ENCODE results near the gene ARHGAP26. TPM values are rescaled to one million over a fixed set of nuclear protein-coding genes. Genes with fewer than 3 reads are reported as not detected.

The ARHGAP26 gene
- total RNA-seq, 4 donors from 2014 or later: 28.2 to 52.3 (median 37.9) TPM

DNA sequence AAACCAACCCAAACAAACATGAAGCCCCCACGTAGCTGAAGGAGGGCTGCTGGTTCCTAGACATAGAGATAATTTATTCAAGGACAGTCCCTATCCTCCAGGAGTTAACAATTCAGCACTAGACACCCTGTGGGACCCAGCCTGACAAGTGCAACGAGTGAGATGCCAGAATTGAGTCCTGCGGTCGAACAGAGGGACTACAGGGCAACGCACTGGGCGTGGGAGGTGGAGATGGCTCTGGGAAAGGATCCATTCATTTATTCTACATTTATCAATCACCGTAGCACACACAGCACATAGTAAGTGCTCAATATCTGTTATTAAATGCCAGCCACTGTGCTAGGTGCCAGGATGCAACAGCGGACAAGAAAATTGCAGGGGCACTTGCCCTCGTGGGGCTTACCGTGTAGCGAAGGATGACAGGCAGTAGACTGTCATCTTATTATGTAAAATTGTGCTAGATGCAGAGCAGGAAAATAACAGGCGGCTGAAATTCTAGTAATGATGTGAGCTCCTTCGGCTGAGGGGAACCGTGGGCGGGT is 855 bp upstream of the ARHGAP26 start:
- intact Hi-C loops (cut with DNase I): no loop called here
- H3K27ac ChIP-seq: peak overlapping the region in 2 of 3 donors; percentile 71 to 86
- peak overlapping the region in 2 of 3 donors; percentile 70 to 80 for H3K4me3 ChIP-seq (replicated peaks in 1 of 3)
- WGBS, 2 donors: 8 to 11% methylated on average over 15 of the region's 15 CpGs
- no peaks in the 10 kb centered on the region for H3K27me3 ChIP-seq
- no peak for DNase-seq
- H3K9me3 ChIP-seq: no peaks in the 10 kb centered on the region
- TF ChIP-seq, protein P1, sequence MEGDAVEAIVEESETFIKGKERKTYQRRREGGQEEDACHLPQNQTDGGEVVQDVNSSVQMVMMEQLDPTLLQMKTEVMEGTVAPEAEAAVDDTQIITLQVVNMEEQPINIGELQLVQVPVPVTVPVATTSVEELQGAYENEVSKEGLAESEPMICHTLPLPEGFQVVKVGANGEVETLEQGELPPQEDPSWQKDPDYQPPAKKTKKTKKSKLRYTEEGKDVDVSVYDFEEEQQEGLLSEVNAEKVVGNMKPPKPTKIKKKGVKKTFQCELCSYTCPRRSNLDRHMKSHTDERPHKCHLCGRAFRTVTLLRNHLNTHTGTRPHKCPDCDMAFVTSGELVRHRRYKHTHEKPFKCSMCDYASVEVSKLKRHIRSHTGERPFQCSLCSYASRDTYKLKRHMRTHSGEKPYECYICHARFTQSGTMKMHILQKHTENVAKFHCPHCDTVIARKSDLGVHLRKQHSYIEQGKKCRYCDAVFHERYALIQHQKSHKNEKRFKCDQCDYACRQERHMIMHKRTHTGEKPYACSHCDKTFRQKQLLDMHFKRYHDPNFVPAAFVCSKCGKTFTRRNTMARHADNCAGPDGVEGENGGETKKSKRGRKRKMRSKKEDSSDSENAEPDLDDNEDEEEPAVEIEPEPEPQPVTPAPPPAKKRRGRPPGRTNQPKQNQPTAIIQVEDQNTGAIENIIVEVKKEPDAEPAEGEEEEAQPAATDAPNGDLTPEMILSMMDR (IDR thresholded peaks at IDR 0.05): peak in 1 of 6 experiments; percentile 4
- no peak for TF ChIP-seq POLR2A (IDR thresholded peaks at IDR 0.05)
- peaks cover 12 to 23% of the 10 kb centered on the region in 2 donors for H3K4me1 ChIP-seq
- no peaks in the 10 kb centered on the region for H3K36me3 ChIP-seq

DNA sequence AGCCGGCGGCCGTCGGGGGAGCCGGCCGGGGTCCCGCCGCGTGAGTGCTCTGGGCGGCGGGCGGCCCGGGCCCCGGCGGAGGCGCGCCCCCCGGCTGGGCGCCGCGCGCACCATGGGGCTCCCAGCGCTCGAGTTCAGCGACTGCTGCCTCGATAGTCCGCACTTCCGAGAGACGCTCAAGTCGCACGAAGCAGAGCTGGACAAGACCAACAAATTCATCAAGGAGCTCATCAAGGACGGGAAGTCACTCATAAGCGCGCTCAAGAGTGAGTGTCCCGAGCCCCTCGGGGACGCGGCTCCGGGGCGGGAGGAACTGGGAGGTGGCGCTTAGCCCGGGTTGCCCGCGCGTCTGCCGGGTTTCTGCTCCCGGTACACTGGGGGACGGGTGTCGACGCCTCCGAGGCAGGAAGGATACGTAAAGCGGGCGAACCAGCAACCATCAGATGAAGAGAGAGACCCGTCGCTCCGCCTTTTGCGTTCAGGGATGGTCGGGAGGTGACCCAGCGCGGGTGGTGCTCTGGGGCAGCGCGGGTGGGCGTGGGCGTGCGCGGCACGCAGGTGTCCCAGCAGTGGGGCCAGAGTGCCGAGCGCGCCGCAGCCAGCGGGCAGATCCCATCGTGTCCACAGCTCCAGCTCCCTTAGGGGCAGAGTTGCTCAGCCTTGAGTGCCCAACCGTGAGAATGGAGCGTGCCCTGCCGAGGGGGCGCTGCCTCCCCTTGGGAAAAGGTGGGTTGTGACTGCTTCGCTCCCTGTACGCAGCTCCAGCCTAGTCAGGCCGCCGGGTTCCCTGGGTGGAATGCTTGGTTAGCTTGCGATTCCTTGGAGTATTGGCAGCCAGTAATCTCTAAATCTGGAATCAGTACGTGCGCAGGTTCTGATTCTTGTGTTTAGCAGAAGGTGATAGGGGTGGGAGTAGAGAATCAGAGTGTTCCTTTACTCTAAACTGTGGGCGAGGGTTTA is 753 bp downstream of the ARHGAP26 start:
- Histone ChIP-seq H3K4me1 (peaks cover 12 to 23% of the 10 kb centered on the region in 2 donors), H3K9me3 (no peaks in the 10 kb centered on the region), H3K4me3 (replicated peaks in 1 of 3) (peak overlapping the region; percentile 16 to 91 (median 80)), H3K27ac (peak overlapping the region; percentile 64 to 86 (median 85)), H3K36me3 (no peaks in the 10 kb centered on the region), H3K27me3 (no peaks in the 10 kb centered on the region)
- WGBS, 2 donors: 2 to 3% methylated on average over 22 to 25 of the region's 86 CpGs
- DNase-seq: peak; percentile 62 to 69
- intact Hi-C loops (cut with DNase I): loop anchor here (5.0 kb wide), 1 partner anchor 96 kb away; no protein-coding TSS in a partner anchor
- peak in 1 of 2 donors; percentile 56 for TF ChIP-seq POLR2A (IDR thresholded peaks at IDR 0.05)
- TF ChIP-seq, protein P1 (IDR thresholded peaks at IDR 0.05): peak in 1 of 6 experiments; percentile 1

DNA sequence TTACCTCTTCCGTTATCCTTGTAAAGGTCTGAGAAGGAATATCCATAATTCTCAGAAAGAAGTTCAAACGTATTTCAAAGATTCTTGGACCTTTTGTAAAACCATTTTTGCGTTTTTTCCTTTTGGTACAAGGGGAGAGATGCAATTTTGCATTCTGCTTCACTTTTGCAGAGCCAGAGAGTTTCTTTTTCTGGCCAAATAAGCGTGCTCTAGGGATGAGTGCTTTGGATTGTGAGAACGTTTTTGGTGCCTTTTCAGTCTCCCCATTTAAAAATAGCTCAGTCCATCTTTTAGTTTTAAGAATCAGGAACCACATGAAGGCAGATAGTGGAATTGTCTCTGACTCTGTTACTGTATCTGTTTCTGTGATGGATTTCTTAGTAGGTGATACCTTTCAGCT is 1.5 kb downstream of the ARHGAP26 start:
- no peaks in the 10 kb centered on the region for H3K36me3 ChIP-seq
- TF ChIP-seq, protein P1 (IDR thresholded peaks at IDR 0.05): no peak
- no peak for TF ChIP-seq POLR2A (IDR thresholded peaks at IDR 0.05)
- H3K27me3 ChIP-seq: no peaks in the 10 kb centered on the region
- peaks cover 12 to 23% of the 10 kb centered on the region in 2 donors for H3K4me1 ChIP-seq
- no peak for DNase-seq
- H3K4me3 ChIP-seq (replicated peaks in 1 of 3): peak overlapping the region; percentile 16 to 91 (median 80)
- intact Hi-C loops (cut with DNase I): loop anchor here (5.0 kb wide), 1 partner anchor 96 kb away; no protein-coding TSS in a partner anchor
- H3K27ac ChIP-seq: peak overlapping the region in 2 of 3 donors; percentile 36 to 85
- H3K9me3 ChIP-seq: no peaks in the 10 kb centered on the region
- 35 to 38% methylated on average over 5 of the region's 5 CpGs for WGBS, 2 donors

DNA sequence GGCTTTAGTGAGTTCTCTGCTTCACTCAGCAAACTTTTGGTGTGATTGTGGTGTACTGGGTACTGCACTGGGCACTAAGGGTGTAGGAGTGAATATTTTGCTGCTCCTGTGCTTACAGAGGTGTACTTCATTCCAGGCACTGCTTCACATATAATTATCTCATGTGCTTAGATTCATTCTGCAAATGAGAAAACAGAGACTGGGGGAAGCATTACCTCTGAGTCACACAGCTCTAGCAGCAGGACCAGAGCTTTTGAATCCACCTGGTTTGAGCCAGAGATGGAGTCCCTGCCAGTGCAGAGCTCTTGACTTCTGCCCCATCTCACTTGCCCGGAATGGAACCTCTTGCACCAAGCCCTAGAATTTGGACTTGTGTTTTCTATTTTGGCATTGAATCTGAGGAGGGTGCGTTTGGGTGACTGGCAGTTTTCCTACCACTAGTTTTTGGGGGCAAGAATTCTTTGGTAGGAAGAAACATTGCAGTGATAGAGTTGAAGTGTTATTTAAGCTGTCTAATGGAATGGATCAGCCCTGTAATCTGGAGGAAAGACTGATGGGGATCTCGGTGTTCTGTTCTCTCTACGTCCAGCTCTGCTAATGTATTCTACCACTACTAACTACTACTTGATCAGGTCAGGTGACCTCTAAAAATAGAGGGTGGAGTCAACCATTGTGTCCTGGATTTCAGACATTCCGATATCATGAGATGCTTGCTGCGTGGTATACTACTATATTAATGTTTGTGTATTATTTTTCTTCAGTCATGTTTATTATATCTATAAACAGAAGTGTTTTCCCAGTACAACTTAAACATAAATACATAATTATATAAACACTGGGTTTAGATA is 2.5 kb downstream of the ARHGAP26 start:
- H3K27ac ChIP-seq: peak overlapping the region in 1 of 3 donors; percentile 36
- peaks cover 12 to 23% of the 10 kb centered on the region in 2 donors for H3K4me1 ChIP-seq
- TF ChIP-seq, protein P1 (IDR thresholded peaks at IDR 0.05): no peak
- TF ChIP-seq POLR2A (IDR thresholded peaks at IDR 0.05): no peak
- DNase-seq: no peak
- 89 to 93% methylated on average over 6 of the region's 6 CpGs for WGBS, 2 donors
- H3K9me3 ChIP-seq: no peaks in the 10 kb centered on the region
- intact Hi-C loops (cut with DNase I): loop anchor here (5.0 kb wide), 1 partner anchor 95 kb away; no protein-coding TSS in a partner anchor
- no peaks in the 10 kb centered on the region for H3K27me3 ChIP-seq
- no peaks in the 10 kb centered on the region for H3K36me3 ChIP-seq
- no peak overlapping the region for H3K4me3 ChIP-seq (replicated peaks in 1 of 3)
